Adrenal gland (tissue), 5 donors: ENCODE results near the gene MOCOS.

Experiments used
- CTCF ChIP-seq, 6 experiments: fragments of 450-650 bp in 4 of 6; fragments of 200-600 bp in 2 of 6; sonication (generic) in 1 of 6; IDR thresholded peaks; 1 replicate in 5 of 6; 2 replicates in 1 of 6; pipeline versions ENCODE4 v1.5.1 to v1.8.0; 2016 to 2021; ENCODE audit warnings: antibody characterized with exemption in 6 of 6, mild to moderate bottlenecking in 2 of 6, moderate library complexity in 1 of 6
- POLR2A ChIP-seq, 2 donors: fragments of 450-650 bp; IDR thresholded peaks; one replicate each; pipeline ENCODE4 v1.6.1; 2017; ENCODE audit warnings: antibody characterized with exemption in 2 of 2, mild to moderate bottlenecking in 2 of 2, moderate library complexity in 1 of 2
- donor health status: DM: no; HTN: no; CAD: no.

DNA sequence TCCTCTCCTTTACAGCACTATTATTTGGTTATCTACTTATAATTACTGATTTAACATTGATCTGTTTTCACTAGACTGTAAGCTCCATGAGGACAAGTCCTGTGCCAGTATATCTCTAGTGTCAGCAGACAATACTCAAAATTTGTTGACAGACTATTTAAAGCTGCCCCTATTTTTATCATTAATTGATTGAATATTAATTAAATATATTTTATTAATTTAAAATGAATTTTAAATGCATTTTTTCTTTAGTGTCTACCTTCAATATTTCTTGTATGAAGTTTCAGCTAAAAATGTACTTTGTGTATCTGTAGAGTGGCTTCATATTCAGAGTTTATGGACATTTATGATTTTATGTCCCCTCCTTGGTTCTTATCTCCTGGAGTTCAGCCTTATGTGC is 83.9 kb downstream of the MOCOS start:
- no peak for TF ChIP-seq CTCF (IDR thresholded peaks at IDR 0.05)
- no peak for TF ChIP-seq POLR2A (IDR thresholded peaks at IDR 0.05)
